HG03565 (cell line): ENCODE results near the gene TCF7L1.
"Not testable (repeated sequence)": the region's sequence is repeated elsewhere in the genome, so short reads cannot be mapped to it uniquely, and the experiment has no call there.

ENCODE experiments used
- ATAC-seq: cut with Tn5 transposase; IDR thresholded peaks from one replicate; pipeline ENCODE4 v1.9.1; 2021; ENCODE audit warnings: mild to moderate bottlenecking, moderate library complexity; ENCODE audit not compliant: unreplicated experiment

Gene TCF7L1, protein sequence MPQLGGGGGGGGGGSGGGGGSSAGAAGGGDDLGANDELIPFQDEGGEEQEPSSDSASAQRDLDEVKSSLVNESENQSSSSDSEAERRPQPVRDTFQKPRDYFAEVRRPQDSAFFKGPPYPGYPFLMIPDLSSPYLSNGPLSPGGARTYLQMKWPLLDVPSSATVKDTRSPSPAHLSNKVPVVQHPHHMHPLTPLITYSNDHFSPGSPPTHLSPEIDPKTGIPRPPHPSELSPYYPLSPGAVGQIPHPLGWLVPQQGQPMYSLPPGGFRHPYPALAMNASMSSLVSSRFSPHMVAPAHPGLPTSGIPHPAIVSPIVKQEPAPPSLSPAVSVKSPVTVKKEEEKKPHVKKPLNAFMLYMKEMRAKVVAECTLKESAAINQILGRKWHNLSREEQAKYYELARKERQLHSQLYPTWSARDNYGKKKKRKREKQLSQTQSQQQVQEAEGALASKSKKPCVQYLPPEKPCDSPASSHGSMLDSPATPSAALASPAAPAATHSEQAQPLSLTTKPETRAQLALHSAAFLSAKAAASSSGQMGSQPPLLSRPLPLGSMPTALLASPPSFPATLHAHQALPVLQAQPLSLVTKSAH

DNA sequence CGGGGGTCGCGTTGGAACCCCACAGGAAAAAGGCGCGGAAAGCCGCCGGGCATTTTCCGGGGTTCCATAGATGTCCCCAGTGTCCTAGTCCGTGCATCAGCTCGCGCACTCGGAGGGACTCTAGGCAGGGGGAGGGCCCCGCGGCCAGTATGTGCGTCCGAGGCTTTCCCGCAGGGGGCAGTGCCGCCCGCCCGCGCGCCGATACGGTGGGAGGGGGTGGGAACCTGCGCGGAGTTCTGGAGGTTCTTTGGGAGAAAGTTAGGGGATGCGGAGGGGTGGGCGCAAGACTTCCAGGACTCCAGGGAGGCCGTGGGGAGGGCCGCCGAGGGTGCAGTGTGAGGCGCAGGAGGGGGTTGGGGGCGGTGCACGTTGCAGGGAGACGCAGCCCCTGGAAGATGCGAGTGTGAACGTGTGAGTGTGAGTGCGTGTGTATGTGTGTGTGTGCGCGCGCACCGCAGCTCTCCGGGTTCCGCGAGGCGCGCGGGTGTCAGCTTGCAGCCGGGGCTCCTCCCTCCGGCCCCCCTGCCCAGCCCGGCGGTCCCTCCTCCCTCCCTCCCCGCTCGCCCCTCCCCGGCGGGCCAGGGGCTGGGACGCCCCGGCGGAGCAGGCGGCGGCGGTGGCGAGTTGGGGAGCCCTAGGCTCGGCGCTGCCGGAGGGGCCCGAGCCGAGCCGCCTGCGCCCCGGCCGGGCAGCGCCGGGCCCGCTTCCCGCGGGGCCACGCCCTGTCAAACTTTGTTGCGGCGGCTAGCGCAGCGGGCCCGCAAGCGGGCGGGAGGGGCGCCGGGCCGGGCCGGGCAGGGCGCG is at the start of gene TCF7L1:
TCF7L1 (plus strand) TSS at position 559 of the 804 bp plus-strand sequence. CDS start 293 bp downstream, outside the sequence.
- ATAC-seq: no peak

DNA sequence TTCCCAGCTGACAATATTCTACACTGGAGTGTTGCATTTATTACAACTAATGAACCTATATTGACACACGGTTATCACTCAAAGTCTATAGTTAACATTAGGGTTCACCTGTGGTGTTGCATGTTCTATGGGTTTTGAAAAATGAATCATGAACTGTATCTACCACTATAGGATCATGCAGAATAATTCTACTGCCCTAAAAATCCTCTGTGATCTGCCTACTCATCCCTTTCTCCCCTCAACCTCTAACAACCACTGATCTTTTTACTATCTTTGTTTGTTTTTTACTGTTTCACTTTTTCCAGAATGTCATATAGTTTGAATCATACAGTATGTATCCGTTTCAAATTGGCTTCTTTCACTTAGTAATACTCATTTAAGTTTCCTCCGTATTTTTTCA is 47.6 kb upstream of the TCF7L1 start:
- no peak for ATAC-seq

DNA sequence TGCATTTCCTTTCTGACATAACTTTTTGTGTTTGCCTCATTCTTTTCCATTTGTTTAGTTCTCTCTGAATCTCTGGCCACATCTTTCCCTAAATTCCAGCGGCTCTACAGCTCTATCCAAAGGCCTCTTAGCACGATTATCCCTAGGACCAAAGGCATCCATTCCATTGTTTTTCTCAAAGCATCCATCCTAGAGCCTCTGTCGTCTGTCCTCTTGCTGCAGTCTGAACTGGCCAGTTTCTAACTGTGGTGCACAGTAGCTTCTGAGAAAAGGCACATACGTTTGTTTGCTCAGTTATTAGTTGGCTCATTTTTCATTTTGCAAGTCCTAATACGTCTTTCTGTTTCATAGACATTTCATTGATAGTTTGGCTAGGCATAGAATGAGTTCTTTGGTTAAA is 45.7 kb upstream of the TCF7L1 start:
- ATAC-seq: no peak

DNA sequence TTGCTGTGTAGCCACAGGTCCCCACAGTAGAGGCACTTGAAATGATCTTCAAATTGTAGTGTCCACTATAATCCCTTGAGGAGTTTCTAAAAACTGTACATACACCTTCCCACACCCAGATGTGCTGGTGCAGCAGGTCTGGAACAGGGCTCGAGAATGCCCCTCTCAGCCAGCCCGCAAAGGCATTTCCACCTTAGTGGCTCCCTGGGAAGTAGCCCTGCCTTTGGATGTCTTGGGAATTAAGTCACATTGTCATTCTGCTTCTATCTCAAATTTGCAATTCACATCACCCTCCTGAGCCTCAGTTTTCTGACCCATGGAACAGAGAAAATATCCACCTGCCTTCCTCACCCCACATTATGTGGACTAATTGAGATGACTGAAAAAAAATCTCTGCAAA is 44.3 kb upstream of the TCF7L1 start:
- no peak for ATAC-seq

DNA sequence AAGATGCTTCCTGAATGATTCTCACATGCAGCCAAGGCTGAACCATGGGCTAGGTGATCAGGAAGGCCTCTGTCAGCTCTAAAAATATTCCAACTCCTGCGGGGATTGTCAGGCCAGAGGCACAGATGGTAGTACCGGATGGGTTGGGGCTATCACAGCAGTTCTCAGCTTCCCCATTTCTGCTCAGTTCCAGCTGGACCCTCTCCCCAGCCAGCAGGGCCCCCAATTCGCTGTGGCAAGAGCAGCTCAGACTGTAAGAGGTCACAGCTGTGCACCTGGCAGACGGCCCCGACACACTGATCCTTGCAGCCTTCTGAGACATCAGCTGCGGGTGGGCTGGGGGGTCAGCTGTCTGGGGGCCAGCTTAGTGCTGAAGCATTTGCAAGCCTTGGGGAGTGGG is 43.6 kb upstream of the TCF7L1 start:
- no peak for ATAC-seq

DNA sequence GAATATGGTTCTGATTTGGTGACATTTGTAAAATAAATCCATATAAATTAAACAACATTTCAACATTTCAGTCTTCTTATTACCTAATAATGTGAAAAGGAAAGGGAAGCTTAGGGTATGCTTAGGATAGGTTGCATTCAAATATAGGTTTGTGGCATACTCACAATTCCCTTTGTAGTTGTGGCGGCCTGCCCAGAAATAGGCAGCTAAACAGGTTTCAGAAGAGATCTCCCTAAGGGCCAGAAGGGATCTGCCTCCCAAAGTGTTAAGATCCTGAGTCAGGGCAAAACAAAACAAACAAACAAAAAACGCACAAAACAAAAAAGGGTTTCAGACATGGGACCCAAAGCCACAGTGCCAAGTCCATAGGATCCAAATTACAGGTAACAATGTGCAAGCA is 41.4 kb upstream of the TCF7L1 start:
- no peak for ATAC-seq

DNA sequence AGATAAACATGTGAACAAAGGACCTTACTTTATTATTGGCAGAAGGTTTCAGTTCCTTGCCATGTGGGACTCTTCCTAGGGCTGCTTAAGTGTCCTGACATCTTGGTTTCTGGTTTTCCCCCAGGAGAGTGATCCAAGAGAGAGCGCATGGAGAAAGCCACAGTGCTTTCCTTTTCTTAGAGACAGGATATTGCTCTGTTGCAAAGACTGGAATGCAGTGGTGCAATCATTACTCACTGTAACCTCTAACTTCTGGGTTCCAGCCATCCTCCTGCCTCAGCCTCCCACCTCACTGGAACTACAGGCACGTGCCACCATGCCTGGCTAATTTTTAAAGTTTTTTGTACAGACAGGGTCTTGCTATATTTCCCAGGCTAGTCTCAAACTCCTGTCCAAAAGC is 38.1 kb upstream of the TCF7L1 start:
- ATAC-seq: no peak

DNA sequence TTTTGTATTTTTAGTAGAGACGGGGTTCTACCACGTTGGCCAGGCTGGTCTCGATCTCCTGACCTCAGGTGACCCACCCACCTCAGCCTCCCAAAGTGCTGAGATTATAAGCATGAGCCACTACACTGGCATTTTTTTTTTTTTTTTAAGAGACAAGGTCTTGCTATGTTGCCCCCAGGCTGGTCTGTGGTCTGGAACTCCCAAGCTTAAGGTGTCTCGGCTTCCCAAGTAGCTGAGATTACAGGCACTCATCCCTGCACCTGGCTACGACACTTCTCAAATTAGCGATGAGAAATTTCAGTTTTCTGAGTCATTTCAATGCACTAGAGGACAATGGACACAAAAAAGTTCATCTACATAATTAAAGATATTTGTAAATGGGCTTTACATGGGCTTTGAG is 36.6 kb upstream of the TCF7L1 start:
- no peak for ATAC-seq

DNA sequence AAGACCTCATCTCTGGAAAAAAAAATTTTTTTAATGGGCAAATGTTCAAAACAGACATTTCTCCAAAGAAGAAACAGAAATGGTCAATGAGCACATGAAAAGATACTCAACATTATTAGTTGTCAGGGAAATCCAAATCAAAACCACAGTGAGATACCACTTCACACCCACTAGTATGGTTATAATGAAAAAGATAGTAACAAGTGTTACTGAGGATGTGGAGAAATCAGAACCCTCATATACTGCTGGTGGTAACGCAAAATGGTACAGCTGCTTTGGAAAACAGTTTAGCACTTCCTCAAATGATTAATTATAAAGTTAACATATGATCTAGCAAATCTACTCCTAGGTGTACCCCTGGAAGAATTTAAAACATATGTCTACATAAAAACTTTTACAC is 29.0 kb upstream of the TCF7L1 start:
- ATAC-seq: no peak

DNA sequence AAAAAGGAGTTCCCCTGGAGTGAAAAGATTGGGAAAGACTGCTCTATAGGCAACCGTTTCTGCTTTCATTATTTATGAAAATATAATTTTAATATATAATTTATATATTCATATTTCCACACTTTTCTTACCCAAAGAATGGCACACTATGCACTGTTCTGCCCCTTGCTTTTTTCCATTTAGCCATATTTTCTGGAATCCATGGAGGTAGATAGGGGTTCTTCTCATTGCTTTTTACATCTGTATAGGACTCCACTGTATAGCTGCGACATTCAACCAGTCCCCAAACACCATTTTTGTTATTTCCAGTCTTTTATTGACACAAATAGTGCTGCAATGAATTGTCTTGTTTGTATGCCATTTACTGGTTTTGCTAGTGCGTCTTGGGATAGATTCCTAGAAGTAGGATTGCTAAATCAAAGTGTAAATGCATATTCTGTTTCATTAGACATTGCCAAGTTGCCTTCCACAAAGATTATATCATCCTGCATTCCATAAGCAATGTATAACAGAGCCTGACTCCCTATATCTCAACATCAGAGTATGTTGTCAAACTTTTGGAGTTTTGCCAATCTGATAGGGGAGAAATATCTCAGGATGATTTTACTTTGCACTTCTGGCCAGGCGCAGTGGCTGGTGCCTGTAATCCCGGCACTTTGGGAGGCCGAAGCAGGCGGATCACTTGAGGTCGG is 26.6 kb upstream of the TCF7L1 start:
- ATAC-seq: no peak

DNA sequence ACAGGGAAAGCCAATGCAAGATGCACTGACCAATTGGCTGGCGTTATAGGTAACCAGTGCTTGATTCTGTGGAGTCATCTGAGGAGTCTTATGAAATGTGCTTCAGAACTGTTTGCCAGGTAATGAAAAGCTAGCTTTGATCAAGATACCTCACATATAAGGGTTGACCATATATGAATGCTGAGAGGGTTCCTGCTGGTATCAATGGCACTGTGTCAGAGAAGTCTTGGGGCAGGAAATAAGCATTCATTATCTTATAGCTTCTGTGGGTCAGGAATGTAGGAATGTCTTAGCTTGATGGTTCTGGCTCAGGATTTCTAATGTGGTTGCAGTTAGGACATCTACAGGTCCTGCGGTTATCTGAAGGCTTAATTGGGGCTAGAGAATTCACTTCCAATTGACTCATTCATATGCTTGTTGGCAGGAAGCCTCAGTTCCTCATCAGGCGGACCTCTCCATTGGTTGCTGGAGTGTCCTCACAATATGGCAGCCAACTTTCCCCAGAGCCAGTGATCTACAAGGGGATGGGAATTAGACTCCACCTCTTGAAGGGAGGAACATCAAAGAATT is 22.1 kb upstream of the TCF7L1 start:
- no peak for ATAC-seq

DNA sequence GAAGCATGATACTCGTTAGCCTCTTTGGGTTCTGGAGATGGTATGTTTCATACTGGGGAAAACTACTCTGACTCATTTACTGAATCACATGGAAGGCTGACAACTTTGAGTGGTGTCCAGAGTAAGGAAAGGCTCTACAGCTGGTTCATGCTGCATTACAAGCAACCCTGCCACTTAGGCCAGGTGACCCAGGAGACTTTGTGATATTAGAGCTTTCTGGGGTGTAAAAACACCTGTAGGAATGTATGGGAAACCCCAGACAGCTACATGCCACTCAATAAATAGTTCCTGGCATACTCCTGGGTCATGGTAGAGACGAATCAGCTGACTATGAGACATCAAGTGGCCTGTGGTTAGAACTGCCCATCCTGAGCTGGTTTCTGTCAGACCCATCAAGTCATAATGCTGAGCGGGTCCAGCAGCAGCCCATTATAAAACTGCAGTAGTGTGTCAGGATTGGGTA is 21.3 kb upstream of the TCF7L1 start:
- no peak for ATAC-seq

DNA sequence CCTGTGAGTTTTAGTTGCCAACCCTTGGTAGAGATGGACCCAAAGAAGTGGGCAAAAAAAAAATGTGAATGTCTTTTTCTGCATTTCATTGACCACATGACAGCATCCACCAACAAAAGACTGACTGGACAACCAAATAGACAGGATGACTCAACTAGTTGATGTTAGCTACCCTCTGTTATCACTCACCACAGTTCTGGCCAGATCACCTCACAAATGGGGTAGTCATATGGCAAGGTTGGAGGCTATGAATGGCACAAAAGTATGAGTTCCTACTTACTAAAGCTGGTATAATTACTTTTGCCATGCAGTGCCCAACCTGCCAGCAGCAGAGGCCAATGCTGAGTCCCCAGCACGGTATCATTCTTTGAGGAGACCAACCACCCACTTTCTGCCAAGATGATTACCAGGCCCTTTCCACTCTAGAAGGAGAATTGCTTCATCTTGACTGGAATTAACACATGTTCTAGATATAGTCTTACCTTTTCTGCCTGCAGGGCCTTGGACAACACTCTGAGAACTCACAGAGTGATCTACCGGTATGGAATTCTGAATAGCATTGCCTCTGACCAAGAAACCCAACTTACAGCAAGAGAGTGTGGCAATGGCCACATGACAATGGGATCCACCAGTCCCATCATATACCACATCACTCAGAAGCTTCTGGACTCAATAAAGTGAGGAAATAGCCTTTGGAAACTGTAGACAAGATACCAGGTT is 20.1 kb upstream of the TCF7L1 start:
- no peak for ATAC-seq

DNA sequence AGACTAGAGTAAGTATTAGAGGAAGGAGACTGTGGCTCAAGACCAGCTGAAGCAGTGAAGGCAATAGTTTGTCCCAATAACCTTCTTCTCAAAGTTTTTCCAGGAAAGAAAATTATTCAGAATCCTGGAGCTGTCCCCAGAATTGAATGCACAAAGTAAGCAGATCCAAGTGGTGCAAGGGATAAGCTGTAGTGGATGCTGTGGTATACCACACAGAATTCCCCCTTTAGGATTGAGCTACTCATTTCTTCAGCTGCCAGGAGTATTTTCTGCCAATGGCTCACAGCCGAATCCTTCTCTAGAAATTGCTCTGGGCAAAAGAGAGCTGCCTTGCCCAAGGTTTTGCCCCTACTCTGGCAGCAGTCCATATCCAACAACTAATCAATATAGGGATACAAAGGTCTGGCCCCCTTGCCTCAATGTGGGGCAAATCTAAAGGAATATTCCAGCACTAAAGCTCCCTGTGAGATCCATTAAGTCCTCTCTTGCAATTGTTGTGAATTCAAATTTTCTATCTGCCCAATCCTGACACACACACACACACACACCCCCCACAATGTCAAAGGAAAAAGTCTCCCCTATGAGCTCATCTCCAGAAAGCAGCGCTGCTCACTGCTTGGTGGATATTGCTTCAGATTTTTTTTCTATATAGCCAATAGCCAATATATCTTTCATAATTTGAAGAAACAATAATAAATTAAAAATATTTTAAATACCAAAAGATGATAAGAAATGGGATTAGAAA is 18.4 kb upstream of the TCF7L1 start:
- ATAC-seq: no peak

DNA sequence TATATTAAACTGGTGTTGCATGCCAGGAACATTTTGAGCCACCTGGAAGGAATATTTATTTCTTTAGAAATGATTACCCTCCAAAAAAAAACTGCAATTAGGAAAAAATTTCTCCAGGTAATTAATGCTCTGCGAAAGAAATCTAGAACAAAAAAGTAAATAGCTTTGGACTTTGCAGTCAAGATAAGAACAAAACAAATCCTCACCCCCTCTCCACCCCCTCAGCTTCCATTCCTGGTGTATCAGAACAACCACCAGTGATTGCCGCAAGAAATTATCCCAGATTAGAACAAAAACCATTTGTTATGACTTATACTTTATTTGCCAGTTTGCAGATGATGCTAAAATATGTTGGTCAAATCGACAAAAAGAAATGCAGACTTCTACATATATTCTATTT is 17.0 kb upstream of the TCF7L1 start:
- no peak for ATAC-seq

DNA sequence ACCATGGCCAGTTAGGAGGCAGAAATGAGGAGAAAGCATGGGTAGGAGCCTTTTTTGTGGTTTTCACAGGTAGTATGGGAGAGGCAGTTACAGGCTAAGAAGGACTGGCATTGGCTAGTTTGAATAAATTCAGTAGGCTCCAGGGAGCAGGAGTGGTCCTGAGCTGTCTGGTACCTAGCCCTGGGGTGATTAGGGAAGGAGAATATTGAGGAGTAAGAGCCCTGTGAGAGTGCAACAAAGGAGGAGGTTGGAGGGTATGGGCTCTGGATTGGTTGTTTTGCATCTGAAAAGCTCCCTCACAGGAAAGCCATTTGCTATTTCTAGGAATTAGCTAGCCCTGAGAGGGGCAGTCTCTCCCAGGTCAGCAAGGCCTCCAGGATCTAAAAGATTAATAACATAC is 13.3 kb upstream of the TCF7L1 start:
- ATAC-seq: no peak

DNA sequence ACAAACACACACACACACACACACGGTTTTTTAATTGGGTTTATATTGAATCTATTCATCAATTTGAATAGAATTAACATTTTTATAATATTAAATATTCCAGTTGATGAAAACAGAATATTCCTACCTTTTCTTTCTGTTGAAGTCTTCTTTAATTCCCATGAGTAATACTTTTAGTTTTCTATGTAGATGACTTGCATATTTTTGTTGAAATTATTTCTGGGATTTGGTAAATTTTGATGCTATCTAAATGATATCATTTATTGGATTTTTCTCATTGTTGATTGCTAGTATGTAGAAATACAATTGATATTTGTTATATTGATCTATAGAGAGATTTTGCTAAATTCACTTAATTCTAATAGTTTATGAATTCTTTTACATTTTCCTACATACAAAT is 12.8 kb upstream of the TCF7L1 start:
- no peak for ATAC-seq

DNA sequence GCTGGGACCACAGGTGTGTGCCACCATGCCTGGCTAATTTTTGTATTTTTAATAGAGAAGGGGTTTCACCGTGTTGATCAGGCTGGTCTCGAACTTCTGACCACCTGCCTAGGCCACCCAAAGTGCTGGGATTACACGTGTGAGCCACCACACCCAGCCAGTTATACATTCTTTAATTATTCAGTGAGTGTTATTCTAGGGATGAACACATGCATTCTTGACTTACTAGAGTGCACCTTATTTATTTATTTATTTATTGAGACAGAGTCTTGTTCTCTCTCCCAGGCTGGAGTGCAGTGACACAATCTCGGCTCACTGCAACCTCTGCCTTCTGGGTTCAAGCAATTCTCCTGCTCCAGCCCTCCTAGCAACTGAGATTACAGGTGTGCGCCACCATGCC is 6.7 kb upstream of the TCF7L1 start:
- ATAC-seq: not testable (repeated sequence)

DNA sequence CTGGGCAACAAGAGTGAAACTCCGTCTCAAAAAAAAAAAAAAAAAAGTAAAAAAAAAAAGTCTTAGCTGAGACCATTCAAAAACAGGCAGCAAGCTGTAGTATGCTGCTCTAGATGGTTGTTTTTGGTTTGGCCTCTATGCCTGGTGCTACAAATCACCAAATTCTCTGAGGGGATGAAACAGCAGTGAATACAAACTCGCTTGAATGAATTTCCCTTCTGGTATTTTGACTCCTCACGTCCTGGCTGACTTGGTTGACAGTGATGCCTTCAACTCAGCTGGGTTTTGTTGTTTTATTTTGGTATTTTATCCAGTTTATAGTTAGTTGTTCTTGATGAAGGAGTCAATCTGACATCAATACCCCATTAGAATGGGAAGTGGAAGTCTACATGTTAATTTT is 3.3 kb upstream of the TCF7L1 start:
- no peak for ATAC-seq

DNA sequence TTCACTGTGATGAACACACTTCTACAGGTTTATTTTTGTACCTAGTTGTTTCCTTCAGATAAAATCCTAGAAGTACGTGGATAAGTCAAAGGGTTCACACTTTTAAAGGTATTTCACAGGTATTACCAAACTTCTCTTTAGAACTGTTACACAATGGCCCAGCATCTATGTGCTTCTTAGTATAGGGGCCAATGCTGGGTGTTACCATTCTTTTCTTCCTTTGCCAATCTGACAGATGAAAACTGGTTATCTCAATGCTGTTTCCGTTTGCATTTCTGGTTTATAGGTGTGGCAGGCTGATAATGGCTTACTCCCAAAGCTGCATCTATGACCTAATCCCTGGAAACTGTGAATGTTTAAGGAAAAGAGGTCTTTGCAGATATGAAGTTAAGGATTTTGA is 2.8 kb upstream of the TCF7L1 start:
- no peak for ATAC-seq
